HG02938 (cell line): ENCODE results near the gene TBX15.

Source experiments
- ATAC-seq: cut with Tn5 transposase; IDR thresholded peaks from one replicate; pipeline ENCODE4 v1.9.1; 2021; ENCODE audit warnings: mild to moderate bottlenecking, moderate library complexity; ENCODE audit not compliant: unreplicated experiment

Gene TBX15

GRCh38 chr1:118988186-118989005 lies at the start of gene TBX15:
Gene TBX15 (minus strand): TSS chr1:118988343. CDS start chr1:118987795, 548 bp downstream.
- no peak for ATAC-seq

- no peak for ATAC-seq
These were observed 46.2 kb upstream of the TBX15 start for GRCh38 chr1:119034359-119034758.

GRCh38 chr1:119032986-119033385 lies 44.8 kb upstream of the TBX15 start:
- ATAC-seq, result no peak

GRCh38 chr1:119027759-119028158 lies 39.6 kb upstream of the TBX15 start:
- ATAC-seq, result no peak

DNA sequence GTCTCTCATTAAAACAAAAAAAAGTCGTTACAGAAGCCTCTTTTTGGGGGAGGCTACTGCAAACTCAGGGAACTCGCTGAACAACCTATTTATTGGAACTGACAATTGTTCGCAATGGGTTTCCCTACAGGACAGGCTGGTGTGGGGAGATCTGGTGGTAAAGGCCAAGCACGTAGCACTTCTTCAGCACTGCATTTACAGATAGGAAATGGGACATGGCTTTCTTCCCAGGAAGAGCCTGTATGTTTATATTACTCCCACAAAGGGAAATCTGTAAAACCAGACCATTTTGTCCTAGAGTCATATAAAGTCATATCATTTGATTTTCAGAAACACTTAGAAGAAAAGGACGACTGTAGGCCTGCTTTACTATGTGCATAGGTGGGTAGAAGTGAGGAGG lies 38.8 kb upstream of the TBX15 start:
- no peak for ATAC-seq

DNA sequence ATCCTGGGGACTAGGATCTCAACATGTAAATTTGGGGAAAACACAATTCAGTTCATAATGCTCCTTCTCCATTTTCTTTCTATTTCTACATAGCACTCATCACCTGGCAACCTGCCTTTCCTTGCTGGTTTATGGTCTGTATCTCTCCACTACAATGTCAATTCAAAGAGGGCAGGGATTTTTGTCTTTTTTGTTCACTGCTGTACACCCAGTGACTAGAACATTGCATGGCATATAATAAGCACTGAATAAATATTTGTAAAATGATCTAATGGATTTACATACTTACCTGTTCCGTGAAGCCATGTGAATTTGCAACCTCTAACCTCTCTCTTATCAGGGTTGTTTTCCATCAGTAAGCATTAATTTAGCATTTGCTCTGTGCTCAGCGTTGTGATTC lies 27.4 kb upstream of the TBX15 start:
- no peak for ATAC-seq

DNA sequence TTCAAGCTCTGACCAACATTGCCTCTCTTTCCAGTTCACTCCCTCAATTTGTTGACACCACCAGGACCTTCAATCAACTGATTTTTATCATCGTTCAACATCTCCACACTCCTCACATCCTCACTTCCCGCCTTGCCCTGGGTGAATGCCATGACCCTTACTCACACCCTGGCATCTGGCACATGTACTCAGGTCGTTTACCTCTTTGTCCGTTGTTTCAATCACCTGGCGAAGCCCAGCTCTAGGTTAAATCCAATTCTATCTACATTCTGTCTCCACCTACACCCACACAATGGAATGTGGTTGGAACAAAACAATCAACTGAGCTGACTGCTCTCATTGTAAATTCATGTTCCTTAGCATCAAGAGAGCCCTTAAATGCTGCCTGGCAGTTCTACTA lies 24.2 kb upstream of the TBX15 start:
- no peak for ATAC-seq

DNA sequence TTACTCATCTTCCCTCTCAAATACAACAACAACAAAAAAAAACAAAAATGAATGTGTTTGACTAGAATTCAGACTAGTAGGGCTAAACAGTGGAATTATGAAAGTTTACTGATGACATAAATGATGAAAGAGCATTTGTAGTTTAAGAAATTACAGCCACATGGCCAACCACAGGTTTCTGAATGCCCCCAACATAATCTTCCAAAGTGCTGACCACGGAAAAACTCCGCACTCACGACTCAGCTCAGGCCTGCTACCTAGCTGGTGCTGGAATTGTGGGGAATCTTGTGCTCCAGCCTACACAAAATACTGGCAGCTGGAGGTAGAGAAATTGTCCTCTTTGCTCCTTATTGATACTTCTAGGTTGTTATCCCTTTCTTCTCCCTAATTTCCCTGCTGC lies 23.6 kb upstream of the TBX15 start:
- ATAC-seq, result no peak

DNA sequence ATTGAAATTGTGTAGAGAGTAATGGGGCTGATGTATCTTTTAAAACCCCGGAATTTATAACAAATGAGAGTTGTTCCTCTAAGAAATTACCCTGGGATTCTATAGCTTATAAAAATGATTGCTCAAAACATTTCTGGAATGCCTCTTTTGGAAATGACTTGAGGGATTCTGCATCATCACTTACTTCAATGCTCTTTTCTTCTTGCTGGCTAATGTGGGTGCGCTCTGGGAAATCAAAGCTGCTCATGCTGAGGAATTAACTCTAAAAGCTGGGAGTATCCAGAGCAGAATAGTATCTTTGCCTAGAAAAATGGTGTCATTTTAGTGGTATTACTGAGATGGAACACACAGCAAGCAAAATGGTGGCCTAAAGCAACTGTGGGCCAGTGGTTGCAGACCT lies 23.0 kb upstream of the TBX15 start:
- ATAC-seq, result no peak

GRCh38 chr1:119010201-119010600 lies 22.1 kb upstream of the TBX15 start:
- no peak for ATAC-seq

DNA sequence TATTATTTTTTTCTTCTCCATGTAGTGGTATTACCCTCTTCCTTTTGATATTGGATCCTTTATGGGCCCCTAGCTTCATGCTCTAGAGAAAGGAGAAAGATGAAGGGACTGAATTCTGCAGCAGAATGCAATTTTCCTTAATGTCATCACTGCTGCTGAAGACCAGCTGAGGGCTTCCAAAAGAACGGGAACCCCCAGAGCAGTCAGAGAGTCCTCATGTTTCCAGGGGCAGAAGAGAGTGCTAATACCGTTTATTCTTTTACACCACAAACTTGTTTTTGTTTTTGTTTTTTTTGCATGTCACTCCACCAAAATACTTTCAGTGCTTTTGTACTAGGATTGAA lies 21.1 kb upstream of the TBX15 start:
- ATAC-seq, result no peak

DNA sequence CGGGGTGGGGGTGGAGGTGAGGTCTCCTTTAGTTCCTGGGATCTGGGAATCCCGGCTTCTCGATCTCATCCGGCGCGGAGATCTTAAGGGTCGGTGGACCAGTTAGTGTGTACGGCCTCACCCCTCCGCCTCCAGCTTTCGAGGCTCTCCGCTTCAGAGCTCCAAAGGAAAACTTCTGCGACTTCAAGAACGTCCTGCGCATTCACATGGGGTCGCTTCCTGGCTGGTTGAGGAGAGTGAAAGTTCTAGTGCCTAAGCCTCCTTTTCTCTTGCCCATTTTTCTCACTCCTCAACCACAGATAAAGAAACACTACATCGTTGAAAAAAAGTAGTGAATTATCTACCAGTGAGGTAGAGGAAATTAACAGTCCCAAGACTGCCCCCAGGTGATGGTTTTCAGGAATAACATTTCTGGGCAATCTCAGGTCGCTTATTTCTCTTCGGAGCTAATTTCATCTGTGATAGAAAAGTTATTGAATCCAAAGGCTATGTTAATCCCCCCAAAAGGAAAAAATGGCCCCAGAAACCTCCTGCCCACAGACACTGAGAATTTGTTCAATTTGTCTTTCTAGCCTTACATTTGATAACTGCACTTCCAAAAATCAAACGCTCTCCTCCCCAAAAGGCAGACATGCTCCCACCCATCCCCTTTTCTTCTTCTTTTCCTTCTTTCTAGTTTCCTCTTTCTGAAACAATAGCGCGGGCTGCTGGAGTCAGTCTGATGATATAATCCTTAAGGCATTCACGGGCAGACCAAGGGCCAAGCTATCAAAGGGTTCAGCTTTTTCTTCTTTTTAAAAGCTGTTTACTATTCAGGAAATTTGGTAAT lies 20.6 kb upstream of the TBX15 start:
- peak; percentile 67 for ATAC-seq

DNA sequence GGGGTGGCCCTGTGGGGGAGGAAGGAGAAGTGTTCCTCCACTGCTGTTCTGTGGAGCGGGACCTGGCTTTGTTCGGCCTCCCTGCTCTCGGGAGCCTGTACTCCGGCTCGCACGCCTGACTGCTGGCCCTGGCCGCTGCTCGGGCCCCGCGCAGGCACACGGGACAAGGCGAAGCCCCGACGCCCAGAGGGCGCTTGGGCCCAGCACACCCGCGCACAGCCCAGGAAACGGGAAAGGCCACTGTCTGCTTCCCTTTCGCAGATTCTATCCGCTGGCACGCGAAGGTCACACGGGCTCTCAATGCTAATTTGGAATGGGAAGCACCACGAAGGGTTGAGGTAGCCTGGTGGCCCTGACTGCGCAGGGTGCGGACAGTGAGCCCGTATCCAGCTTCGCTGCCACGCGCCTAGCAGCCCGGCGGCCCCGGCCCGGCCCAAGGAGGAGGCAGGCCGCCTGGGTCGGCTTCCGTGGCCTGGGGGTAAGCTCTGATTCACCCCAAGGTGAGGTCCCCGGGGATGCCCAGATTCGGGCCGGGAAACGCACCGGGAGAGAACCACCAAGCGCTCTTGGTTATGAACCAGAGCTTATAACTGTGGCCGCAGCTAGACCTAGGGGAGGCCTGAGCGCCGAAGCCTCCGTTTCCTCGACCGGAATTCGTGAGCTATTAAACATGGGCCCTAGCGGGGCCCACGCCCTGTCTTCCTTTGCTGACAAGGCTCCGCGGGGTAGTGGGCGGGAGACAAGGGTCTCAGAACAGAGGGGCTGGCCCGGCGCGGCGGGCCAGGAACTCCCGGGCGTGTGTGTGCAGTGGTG lies 19.7 kb upstream of the TBX15 start:
- ATAC-seq, result peak; percentile 24

DNA sequence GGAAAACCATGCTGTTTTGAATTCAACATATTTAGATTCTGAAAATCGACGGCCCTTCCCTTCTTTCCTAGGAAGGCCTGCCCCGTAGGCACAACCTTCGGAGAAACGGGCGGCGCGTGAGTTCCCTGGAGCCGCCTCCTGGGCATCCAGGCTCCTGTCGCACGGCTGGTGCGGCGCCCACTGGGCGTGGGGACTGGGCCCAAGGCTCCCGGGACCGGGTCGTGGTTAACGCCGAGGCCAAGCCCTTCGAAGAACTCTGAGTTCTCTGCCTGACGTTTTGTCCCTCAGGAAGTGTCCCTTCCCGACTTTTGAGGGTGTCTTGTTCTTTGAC lies 19.2 kb upstream of the TBX15 start:
- ATAC-seq, result no peak

GRCh38 chr1:119006406-119007279 lies 18.5 kb upstream of the TBX15 start:
- no peak for ATAC-seq

DNA sequence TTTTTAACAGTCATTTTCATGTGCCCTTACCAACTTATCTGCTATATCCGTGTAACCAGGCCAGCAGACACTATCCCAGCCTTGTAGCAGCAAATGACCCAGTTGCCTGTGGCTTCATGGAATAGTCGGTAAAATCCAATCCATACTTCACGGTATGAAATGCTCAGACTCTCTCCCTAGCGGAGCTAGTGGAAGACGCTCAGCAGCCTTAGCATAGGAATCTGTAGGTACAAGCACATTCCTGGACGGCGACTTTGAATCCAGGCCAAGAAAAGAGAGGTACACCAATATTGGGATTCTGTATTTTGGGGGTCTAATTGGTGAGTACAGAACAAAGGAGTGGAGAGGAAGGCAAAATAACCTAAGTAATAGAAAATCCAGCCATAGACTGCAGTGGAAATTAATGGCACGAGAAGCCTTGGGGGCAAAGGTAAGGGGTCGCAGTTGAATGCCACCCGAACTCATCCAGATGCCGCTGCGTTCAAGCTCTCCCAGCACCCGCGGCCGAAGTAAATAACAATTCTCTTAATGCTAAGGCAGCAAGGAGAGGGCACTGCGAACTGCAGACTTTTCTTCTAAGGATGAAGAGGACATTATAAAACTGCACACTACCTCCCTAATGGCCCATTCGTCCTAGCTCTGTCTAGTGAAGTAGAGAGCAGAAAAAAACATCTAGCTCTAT lies 17.7 kb upstream of the TBX15 start:
- ATAC-seq, result no peak

GRCh38 chr1:119004781-119005180 lies 16.6 kb upstream of the TBX15 start:
- ATAC-seq, result no peak

DNA sequence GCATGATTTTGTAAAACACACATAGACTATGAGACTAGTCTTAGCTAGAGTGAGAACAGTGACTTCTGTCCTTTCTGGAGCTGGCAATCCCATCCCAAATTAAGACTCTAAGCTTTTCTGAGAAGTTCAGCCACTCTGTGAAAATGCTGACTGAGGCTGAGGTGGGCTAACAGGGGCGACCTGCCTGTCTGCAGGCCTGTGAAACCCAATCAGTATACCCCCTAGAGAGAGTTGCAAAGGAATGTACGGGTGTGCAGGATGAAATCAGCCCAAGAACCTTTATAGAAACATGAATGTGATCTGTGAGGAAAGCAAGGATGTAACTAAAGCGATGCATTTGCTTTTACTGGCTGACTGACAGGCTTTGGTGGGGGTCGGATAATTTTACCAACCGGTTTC lies 16.0 kb upstream of the TBX15 start:
- no peak for ATAC-seq

GRCh38 chr1:119003413-119004128 lies 15.4 kb upstream of the TBX15 start:
- ATAC-seq, result no peak
